Fibroblast of the aortic adventitia (primary cell): ENCODE results near the gene SORBS2. TPM values are rescaled to one million over a fixed set of nuclear protein-coding genes. Genes with fewer than 3 reads are reported as not detected.

Experiments
- DNase-seq: peaks from one replicate; pipeline ENCODE4 v3.0.0-alpha.2; 2010; ENCODE audit warnings: low read depth
- H3K4me3 ChIP-seq: 2 replicates; pipeline ENCODE4 v1.5.1; 2011; ENCODE audit warnings: low read depth, mild to moderate bottlenecking, control low read depth, low read length, moderate library complexity
- total RNA-seq: library from RNA; depleted of rRNA; stranded (reverse); fragments of >200 nt; gene quantifications from 2 replicates; pipeline ENCODE4 v1.2.3, GENCODE V29; 2012; ENCODE audit warnings: low replicate concordance
- TF ChIP-seq, protein P1 (sequence below): IDR thresholded peaks from 2 replicates; pipeline ENCODE4 v1.5.1; 2011; ENCODE audit warnings: mild to moderate bottlenecking, low read length, control low read depth, inconsistent platforms; ENCODE audit not compliant: insufficient read depth

The SORBS2 gene
- total RNA-seq, 1 donor = 2.8 TPM

DNA sequence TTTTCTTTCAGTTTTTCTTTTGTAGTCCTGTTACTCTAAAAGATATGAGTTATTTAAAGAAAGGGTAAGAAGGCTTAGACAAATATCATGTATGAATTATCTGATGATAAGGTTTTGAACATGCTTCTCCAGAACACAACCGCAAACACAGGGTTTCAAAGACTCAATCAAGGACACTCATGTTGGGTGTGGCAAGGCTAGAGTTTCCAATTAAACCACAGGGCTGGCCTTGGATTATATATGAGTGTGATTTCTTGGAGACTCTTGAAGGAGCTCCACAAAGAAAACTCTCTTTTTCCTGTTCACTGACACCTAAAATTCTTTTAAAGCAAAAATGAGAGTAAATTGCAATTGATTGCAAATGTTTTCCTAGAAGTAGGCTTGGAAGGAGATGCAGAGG, 166.6 kb downstream of the SORBS2 start:
- TF ChIP-seq, protein P1, sequence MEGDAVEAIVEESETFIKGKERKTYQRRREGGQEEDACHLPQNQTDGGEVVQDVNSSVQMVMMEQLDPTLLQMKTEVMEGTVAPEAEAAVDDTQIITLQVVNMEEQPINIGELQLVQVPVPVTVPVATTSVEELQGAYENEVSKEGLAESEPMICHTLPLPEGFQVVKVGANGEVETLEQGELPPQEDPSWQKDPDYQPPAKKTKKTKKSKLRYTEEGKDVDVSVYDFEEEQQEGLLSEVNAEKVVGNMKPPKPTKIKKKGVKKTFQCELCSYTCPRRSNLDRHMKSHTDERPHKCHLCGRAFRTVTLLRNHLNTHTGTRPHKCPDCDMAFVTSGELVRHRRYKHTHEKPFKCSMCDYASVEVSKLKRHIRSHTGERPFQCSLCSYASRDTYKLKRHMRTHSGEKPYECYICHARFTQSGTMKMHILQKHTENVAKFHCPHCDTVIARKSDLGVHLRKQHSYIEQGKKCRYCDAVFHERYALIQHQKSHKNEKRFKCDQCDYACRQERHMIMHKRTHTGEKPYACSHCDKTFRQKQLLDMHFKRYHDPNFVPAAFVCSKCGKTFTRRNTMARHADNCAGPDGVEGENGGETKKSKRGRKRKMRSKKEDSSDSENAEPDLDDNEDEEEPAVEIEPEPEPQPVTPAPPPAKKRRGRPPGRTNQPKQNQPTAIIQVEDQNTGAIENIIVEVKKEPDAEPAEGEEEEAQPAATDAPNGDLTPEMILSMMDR = no peak
- H3K4me3 ChIP-seq = no peak overlapping the region
- no peak for DNase-seq

DNA sequence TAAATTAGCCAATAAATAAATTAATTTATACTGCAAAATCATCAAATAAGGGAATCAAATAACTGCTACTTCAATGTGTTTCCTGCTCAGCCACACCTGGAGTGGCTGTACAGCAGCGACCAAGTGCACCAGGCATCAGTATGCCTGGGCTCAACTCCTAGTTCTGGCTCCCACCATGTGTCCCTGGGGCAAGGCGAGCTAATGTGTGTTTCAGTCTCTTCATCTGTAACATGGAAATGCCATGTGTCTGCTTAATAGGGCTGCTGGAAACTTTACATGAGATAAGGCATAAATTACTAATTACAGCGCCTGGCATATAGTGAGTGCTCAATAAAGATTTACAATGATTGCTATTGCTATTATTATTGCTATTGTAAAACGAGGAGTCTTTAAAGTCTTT, 167.6 kb downstream of the SORBS2 start:
- TF ChIP-seq, protein P1 = no peak
- no peak overlapping the region for H3K4me3 ChIP-seq
- no peak for DNase-seq

DNA sequence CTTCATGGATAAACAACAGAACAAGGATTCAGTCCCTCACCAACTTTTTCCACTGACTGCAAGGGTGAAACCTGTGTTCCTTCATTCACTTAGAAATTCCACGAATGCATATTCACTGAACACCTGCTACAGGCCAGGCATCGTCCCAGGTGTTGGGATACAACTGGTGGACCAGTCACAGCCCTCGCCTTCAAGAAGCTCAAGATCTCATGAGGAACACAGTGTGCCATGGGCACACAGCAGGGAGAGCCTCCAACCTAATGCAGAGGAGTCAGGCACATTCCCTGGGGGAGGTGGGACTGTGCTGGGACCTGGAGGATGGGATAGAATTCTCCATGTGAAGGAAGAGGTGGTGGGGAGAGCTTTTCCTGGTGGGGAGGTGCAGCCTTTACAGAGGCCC, 169.1 kb downstream of the SORBS2 start:
- TF ChIP-seq, protein P1 = no peak
- DNase-seq = no peak
- H3K4me3 ChIP-seq = no peak overlapping the region

DNA sequence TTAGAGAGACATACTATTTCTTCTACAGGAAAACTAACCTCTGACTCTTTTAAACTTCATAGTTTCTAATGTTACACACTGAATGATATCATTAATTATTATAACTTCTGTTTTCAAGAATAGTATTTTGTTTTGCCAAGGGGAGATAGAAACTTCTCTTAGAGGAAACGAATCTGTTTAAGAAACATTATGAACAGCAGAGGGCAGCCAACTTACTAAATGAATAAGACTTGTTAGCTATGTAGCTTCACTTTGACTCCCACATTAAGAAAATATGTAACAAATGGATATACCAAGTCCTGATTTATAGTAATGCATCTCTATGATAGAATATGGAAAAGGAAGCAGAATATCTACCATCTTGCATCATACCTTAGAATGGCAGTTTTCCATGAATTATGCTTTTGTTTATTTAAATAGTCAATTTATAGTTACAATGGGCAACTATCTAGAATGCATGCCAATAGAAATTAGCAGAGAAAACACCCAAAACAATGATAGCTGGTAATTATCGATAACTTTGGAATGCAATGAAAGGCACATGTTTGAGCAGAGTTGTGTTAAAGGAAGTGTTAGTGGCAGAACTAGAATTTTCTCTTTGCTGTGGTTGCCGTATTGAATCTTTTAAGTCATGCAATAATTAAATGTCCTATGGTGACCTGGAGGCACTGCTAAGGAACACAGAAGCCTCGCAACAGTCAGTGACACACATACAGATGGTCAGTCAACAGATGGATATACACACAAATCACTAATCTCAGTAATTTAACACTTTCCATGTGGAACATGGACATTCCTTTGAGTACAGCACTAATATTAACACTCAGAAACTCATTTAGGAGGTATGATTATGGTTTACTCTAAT, 171.0 kb downstream of the SORBS2 start:
- H3K4me3 ChIP-seq = no peak overlapping the region
- DNase-seq = peak; percentile 88
- TF ChIP-seq, protein P1 = peak; percentile 34

DNA sequence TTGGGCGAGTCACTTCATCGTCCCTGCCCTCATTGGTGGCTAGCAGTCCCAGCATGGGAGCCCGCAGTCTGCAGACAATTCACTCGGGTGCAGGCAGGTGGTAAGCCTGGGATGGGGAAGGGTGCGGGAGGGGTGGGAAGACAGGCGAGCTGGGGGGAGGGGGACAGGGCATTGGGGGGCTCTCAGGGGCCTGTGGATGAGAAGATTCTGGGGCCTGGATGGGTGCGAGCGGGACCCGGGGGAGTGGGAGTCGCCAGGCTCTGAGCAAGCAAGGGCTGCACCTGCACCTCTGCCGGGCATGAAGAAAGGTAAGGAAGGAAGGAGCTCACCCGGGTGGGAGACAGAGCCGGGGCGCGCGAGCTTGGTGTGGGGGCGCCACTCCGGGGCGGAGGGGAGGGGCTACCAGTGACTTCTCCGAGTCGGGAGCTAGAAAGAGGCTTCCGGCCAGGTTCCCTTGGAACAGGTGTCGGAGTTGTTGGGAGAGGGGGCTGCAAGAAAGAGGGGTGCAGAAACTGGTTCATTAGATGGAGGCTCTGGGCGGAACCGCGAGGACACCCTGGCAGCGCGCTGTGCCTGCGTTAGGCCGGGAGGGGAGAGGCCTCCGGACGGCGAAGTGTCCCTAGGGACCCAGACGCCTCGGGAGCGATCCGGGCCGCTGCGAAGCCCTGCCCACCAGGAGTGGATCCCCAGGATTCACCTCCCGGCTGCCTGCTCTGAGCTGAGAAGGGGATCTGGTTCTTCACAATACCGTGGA, 173.3 kb downstream of the SORBS2 start:
- no peak for DNase-seq
- TF ChIP-seq, protein P1 = no peak
- H3K4me3 ChIP-seq = no peak overlapping the region

DNA sequence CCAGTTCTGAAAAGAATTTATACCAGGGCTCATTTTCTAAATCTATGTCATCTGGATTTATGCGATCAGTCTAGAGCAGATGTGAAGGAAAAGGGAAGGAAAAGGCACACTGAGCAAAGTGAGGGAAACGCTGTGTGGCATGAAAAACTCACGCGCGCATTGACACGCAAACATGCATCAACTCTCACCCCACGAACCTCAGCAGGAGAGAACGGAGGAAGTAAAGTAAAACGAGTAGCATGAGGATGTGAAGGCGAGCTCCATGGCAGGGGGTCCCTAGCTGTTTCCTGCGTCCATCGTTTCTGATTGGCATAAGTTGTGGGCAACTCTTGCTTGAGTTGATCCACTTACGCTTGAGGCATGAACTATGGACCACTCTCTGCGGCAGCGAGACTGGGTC, 173.9 kb downstream of the SORBS2 start:
- TF ChIP-seq, protein P1 = no peak
- no peak overlapping the region for H3K4me3 ChIP-seq
- no peak for DNase-seq
